ENCODE data around the gene GPRC5A.

The GPRC5A gene

GRCh38 chr12:12896260-12896659 lies 4.9 kb downstream of the GPRC5A start:
- in situ Hi-C loops (cut with MboI; ENCODE audit: low sequenced_read_pairs), result no loop called here
- H3K4me1 ChIP-seq, result no peaks in the 10 kb centered on the region; the same call in 1 of the 2 replicates
- H3K27me3 ChIP-seq (ENCODE audit: low read depth), result no peaks in the 10 kb centered on the region; the same call in 1 of the 2 replicates
- no peaks in the 10 kb centered on the region for H3K36me3 ChIP-seq (replicated peaks)
- no peak overlapping the region for H3K4me3 ChIP-seq
- DNase-seq (ENCODE audit: low spot score in 2 of 2), result no peak
- H3K9me3 ChIP-seq, result no peaks in the 10 kb centered on the region

- Histone ChIP-seq H3K4me1 (no peaks in the 10 kb centered on the region), H3K9me3 (no peaks in the 10 kb centered on the region), H3K36me3 (replicated peaks) (no peaks in the 10 kb centered on the region), H3K27me3 (ENCODE audit: low read depth) (no peaks in the 10 kb centered on the region; the same call in 1 of the 2 replicates), H3K4me3 (no peak overlapping the region)
- in situ Hi-C loops (cut with MboI; ENCODE audit: low sequenced_read_pairs), result no loop called here
- no peak for DNase-seq (ENCODE audit: low spot score in 2 of 2)
Observed at GRCh38 chr12:12897302-12897701, 5.9 kb downstream of the GPRC5A start.

- H3K36me3 ChIP-seq (replicated peaks), result no peaks in the 10 kb centered on the region
- DNase-seq (ENCODE audit: low spot score in 2 of 2), result no peak
- H3K9me3 ChIP-seq, result no peaks in the 10 kb centered on the region
- no peaks in the 10 kb centered on the region; the same call in 1 of the 2 replicates for H3K27me3 ChIP-seq (ENCODE audit: low read depth)
- in situ Hi-C loops (cut with MboI; ENCODE audit: low sequenced_read_pairs), result no loop called here
- H3K4me1 ChIP-seq, result no peaks in the 10 kb centered on the region
- H3K4me3 ChIP-seq, result no peak overlapping the region
Observed at GRCh38 chr12:12898136-12898717, 6.9 kb downstream of the GPRC5A start.

GRCh38 chr12:12898911-12899511 lies 7.6 kb downstream of the GPRC5A start:
- H3K4me3 ChIP-seq, result no peak overlapping the region
- no peaks in the 10 kb centered on the region; the same call in 1 of the 2 replicates for H3K27me3 ChIP-seq (ENCODE audit: low read depth)
- no peak for DNase-seq (ENCODE audit: low spot score in 2 of 2)
- in situ Hi-C loops (cut with MboI; ENCODE audit: low sequenced_read_pairs), result no loop called here
- H3K36me3 ChIP-seq (replicated peaks), result no peaks in the 10 kb centered on the region
- no peaks in the 10 kb centered on the region for H3K9me3 ChIP-seq
- H3K4me1 ChIP-seq, result no peaks in the 10 kb centered on the region

GRCh38 chr12:12899530-12900380 lies 8.4 kb downstream of the GPRC5A start:
- Histone ChIP-seq H3K27me3 (ENCODE audit: low read depth) (no peaks in the 10 kb centered on the region; the same call in 1 of the 2 replicates), H3K36me3 (replicated peaks) (no peaks in the 10 kb centered on the region), H3K9me3 (no peaks in the 10 kb centered on the region), H3K4me1 (no peaks in the 10 kb centered on the region), H3K4me3 (no peak overlapping the region)
- no peak for DNase-seq (ENCODE audit: low spot score in 2 of 2)
- in situ Hi-C loops (cut with MboI; ENCODE audit: low sequenced_read_pairs), result loop anchor here (25.0 kb wide), 2 partner anchors 638 to 1263 kb away; no protein-coding TSS in a partner anchor

- H3K4me1 ChIP-seq, result no peaks in the 10 kb centered on the region
- no peaks in the 10 kb centered on the region; the same call in 1 of the 2 replicates for H3K27me3 ChIP-seq (ENCODE audit: low read depth)
- H3K9me3 ChIP-seq, result no peaks in the 10 kb centered on the region
- in situ Hi-C loops (cut with MboI; ENCODE audit: low sequenced_read_pairs), result loop anchor here (25.0 kb wide), 2 partner anchors 637 to 1262 kb away; no protein-coding TSS in a partner anchor
- H3K4me3 ChIP-seq, result no peak overlapping the region
- no peaks in the 10 kb centered on the region for H3K36me3 ChIP-seq (replicated peaks)
- DNase-seq (ENCODE audit: low spot score in 2 of 2), result no peak
Observed at GRCh38 chr12:12900786-12901157, 9.4 kb downstream of the GPRC5A start.

- DNase-seq (ENCODE audit: low spot score in 2 of 2), result no peak
- Histone ChIP-seq H3K27me3 (ENCODE audit: low read depth) (peaks cover 4% of the 10 kb centered on the region; the same call in 1 of the 2 replicates), H3K36me3 (replicated peaks) (no peaks in the 10 kb centered on the region), H3K4me3 (no peak overlapping the region), H3K4me1 (no peaks in the 10 kb centered on the region), H3K9me3 (no peaks in the 10 kb centered on the region)
- in situ Hi-C loops (cut with MboI; ENCODE audit: low sequenced_read_pairs), result loop anchor here (25.0 kb wide), 2 partner anchors 636 to 1261 kb away; no protein-coding TSS in a partner anchor
Observed at GRCh38 chr12:12901158-12901791, 9.9 kb downstream of the GPRC5A start.

GRCh38 chr12:12902036-12902435 lies 10.7 kb downstream of the GPRC5A start:
- Histone ChIP-seq H3K4me1 (no peaks in the 10 kb centered on the region), H3K36me3 (replicated peaks) (no peaks in the 10 kb centered on the region), H3K27me3 (ENCODE audit: low read depth) (peaks cover 6% of the 10 kb centered on the region; the same call in 1 of the 2 replicates), H3K9me3 (no peaks in the 10 kb centered on the region), H3K4me3 (no peak overlapping the region)
- in situ Hi-C loops (cut with MboI; ENCODE audit: low sequenced_read_pairs), result loop anchor here (25.0 kb wide), 2 partner anchors 635 to 1260 kb away; no protein-coding TSS in a partner anchor
- DNase-seq (ENCODE audit: low spot score in 2 of 2), result no peak

GRCh38 chr12:12903642-12904609 lies 12.6 kb downstream of the GPRC5A start:
- Histone ChIP-seq H3K4me1 (no peaks in the 10 kb centered on the region), H3K9me3 (no peaks in the 10 kb centered on the region), H3K27me3 (ENCODE audit: low read depth) (peaks cover 6% of the 10 kb centered on the region; the same call in 1 of the 2 replicates), H3K4me3 (no peak overlapping the region), H3K36me3 (replicated peaks) (no peaks in the 10 kb centered on the region)
- no peak for DNase-seq (ENCODE audit: low spot score in 2 of 2)
- in situ Hi-C loops (cut with MboI; ENCODE audit: low sequenced_read_pairs), result loop anchor here (25.0 kb wide), 2 partner anchors 633 to 1258 kb away; no protein-coding TSS in a partner anchor

GRCh38 chr12:12907552-12907951 lies 16.2 kb downstream of the GPRC5A start:
- Histone ChIP-seq H3K9me3 (no peaks in the 10 kb centered on the region), H3K4me3 (no peak overlapping the region), H3K4me1 (no peaks in the 10 kb centered on the region), H3K36me3 (replicated peaks) (no peaks in the 10 kb centered on the region), H3K27me3 (ENCODE audit: low read depth) (peaks cover 6% of the 10 kb centered on the region; the same call in 1 of the 2 replicates)
- no peak for DNase-seq (ENCODE audit: low spot score in 2 of 2)
- in situ Hi-C loops (cut with MboI; ENCODE audit: low sequenced_read_pairs), result loop anchor here (25.0 kb wide), 2 partner anchors 630 to 1255 kb away; no protein-coding TSS in a partner anchor

GRCh38 chr12:12908252-12908651 lies 16.9 kb downstream of the GPRC5A start:
- Histone ChIP-seq H3K27me3 (ENCODE audit: low read depth) (peaks cover 6% of the 10 kb centered on the region; the same call in 1 of the 2 replicates), H3K4me3 (no peak overlapping the region), H3K9me3 (no peaks in the 10 kb centered on the region), H3K4me1 (no peaks in the 10 kb centered on the region), H3K36me3 (replicated peaks) (no peaks in the 10 kb centered on the region)
- DNase-seq (ENCODE audit: low spot score in 2 of 2), result no peak
- in situ Hi-C loops (cut with MboI; ENCODE audit: low sequenced_read_pairs), result loop anchor here (25.0 kb wide), 2 partner anchors 629 to 1254 kb away; no protein-coding TSS in a partner anchor

- in situ Hi-C loops (cut with MboI; ENCODE audit: low sequenced_read_pairs), result loop anchor here (25.0 kb wide), 2 partner anchors 629 to 1254 kb away; no protein-coding TSS in a partner anchor
- no peak overlapping the region for H3K4me3 ChIP-seq
- no peak for DNase-seq (ENCODE audit: low spot score in 2 of 2)
- no peaks in the 10 kb centered on the region for H3K36me3 ChIP-seq (replicated peaks)
- peaks cover 6% of the 10 kb centered on the region; the same call in 1 of the 2 replicates for H3K27me3 ChIP-seq (ENCODE audit: low read depth)
- no peaks in the 10 kb centered on the region for H3K9me3 ChIP-seq
- H3K4me1 ChIP-seq, result peaks cover 4% of the 10 kb centered on the region
Observed at GRCh38 chr12:12908711-12909110, 17.3 kb downstream of the GPRC5A start.

All from HAP-1 (cell line).